Activated CD4-positive, alpha-beta T cell treated with anti-CD3 and anti-CD28 coated beads for 48 hours (primary cell): ENCODE data around the gene SPTBN1.

ENCODE experiments used
- DNase-seq: peaks from one replicate; pipeline ENCODE4 v3.0.0-alpha.2; 2020

SPTBN1 gene

DNA sequence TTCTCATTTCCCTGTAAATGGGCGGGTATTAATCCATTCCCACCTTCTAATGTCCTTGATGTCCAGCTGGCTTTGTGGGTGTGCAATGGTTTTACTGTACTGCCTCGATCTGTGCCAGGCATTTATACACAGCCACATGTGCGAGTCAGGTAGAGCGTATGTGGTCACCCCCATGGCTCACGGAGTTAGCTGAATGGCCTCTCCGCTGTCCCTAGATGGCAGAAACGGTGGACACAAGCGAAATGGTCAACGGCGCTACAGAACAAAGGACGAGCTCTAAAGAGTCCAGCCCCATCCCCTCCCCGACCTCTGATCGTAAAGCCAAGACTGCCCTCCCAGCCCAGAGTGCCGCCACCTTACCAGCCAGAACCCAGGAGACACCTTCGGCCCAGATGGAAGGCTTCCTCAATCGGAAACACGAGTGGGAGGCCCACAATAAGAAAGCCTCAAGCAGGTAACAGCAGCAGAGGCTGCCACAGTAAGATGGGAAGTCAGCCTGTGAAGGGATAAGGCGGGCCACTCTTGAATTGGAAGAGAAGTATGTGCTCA is 208.2 kb downstream of the SPTBN1 start:
- DNase-seq: no peak

- DNase-seq: peak; percentile 65
Observed at GRCh38 chr2:54665436-54665856, 209.3 kb downstream of the SPTBN1 start.

DNA sequence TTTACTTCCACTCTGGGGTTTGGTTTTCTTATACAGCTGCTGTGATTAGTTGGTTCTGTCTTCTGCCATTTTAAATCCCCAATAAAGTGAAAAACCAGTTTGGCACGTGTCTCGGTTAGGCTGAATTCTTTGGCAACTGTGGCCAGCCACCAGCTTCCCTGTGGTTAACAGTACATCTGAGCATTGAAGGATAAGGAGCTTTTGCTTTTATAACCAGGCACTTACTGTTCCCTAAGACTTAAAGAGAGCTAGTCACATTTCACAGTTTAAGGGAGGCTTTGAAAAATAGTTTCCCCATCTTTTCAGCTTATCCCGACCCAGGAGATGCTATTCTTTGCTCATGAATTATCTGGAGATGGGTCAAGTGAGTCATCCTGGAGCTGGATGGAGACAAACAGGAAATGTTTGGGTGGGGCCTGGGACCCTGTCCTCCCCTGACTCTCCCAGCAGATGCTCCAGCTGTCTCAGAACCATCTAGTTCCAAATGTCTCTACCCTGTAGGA is 210.1 kb downstream of the SPTBN1 start:
- DNase-seq: no peak

- DNase-seq: no peak
Observed at GRCh38 chr2:54666634-54667265, 210.6 kb downstream of the SPTBN1 start.

DNA sequence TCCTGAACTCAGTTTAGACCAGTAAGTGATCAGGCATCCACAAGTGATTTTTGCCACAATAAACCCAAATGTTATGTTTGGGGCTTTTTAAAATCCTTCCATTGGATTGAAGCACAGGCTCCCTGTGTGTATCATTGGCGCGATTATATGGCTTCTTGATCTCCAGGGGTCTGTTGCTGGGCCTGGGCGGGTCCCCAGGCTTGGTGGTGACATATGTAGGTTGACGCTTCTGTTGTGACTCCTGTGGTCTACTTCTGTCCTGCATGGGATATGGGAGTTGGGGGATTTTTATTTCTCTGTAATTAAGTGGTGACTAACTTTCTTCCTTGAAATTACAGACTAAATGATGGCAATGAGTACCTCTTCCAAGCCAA is 211.1 kb downstream of the SPTBN1 start:
- DNase-seq: no peak

GRCh38 chr2:54667726-54668650 is 211.9 kb downstream of the SPTBN1 start:
- no peak for DNase-seq

DNA sequence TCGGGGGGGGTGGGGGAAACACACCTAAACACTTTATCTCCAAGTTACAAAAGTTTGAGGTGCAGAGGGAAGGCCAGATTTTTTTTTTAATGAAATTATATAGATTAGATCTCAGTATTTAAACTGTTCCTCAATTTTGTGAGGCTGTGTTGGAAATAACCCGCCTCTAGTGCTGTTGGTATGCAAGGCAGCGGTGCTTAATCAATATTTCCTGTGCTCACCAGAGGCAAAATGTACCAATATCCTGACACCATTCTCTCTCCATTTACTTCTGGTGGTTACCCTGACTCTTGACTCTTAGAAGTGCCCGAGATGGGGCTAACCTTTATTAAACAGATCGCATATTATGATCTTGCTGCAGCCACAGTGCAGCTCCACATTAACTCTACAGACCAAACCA is 212.6 kb downstream of the SPTBN1 start:
- DNase-seq: no peak

DNA sequence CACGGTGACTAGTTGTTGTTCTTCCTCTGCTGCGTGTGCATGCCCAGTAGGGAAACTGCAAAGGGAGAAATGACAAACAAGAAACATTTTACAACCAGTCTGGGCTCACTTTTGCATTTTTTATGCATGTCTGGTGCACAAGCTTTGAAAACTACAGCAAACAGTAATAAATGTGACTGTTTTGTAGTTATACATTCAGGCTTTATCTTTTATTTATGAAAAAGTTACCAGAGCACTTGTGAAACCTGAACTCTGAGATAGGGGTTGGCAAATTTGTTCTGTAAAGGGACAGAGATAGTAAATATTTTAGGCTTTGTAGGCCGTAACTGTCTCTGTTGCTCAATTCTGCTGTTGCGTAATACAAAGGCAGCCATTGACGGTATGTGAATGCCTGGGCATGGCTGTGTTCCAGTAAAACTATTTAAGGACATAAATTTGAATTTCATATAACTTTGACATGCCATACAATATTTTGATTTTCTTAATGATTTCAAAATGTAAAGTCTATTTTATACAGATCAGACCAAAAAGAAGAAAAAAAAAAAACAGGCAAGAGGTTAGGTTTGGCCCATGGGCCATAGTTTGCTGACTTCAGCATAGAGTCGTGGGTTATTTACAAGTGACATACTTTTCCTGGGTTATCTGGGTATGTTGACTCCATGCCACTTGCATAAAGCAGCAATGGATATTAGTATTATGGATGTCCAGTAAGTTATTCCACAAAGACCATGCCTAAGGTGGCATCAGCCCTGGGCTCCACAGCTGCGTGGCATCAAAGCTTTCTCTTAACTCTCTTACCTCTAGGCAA is 213.8 kb downstream of the SPTBN1 start:
- DNase-seq: no peak

GRCh38 chr2:54670485-54671009 is 214.4 kb downstream of the SPTBN1 start:
- DNase-seq: no peak

GRCh38 chr2:54671010-54671409 is 214.9 kb downstream of the SPTBN1 start:
- no peak for DNase-seq

DNA sequence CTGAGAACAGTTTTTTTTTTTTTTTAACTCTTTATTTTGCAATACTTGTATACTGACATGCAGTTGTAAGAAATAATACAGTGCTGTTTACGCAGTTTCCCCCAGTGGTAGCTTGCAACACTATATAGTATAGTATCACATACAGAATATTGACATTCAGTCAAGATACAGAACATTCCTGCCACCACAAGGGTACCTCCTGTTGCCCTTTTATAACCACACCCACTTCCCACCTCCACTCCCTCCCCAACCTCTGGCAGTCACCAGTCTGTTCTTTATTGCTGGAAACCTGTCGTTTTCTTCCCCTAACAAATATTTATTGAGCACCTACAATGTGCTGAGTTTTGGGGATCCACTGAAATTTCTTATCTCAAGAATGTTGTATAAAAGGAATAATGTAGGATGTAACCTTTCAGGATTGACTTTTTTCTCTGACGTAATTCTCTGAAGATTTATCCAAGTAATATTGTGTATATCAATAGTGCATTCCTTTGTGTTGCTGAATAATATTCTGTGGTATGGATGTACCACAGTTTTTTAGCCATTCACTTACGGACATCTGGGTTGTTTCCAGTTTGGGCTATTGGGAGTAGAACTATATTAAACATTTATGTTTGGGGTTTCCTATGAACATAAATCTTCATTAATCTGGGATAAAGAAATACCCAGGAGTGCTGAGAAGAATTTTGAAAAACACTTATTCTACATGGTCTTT is 215.9 kb downstream of the SPTBN1 start:
- no peak for DNase-seq

DNA sequence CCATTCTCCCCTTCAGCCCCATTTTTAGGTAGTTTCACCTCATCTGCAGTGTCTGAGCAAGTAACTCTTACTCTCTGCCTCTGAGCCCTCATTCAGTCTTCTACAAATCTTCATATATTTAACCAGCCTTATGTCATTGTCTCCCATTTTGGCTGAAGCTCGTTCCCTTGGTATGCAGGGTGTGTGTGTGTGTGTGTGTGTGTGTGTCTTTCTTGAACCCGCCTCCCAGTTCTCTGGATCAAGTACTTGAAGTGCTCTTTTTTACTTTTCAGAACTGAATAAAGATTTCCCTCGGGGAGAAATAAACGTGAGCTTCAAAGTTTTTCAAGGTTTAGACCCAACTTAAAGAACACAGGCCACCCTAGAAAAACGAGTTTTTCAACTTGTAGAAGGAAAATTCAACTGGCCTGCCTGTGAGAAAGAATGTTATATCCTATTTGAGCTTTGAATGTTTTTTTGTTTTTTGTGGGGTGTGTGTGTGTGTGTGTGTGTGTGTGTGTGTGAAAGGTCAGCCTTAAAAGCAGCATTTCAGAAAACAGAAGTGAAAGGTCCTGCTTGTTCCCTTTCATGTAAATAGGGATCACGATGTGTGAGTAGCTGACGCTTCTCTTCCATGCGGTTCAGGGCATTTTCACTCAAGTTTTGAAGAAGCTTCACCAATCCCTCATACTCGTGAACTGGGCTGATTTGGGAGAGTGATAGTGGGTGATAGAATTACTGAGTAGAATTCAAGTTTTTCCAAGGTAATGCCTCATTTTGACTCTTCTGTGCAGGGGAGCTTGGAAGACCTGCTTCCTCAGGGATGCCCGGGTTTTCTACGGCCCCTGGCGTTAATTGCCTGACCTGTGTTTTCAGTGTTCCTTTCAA is 216.7 kb downstream of the SPTBN1 start:
- DNase-seq: no peak

GRCh38 chr2:54673501-54673998 is 217.4 kb downstream of the SPTBN1 start:
- peak; percentile 66 for DNase-seq

- no peak for DNase-seq
Observed at GRCh38 chr2:54675281-54675680, 219.2 kb downstream of the SPTBN1 start.

- no peak for DNase-seq
Observed at GRCh38 chr2:54675738-54676137, 219.6 kb downstream of the SPTBN1 start.

DNA sequence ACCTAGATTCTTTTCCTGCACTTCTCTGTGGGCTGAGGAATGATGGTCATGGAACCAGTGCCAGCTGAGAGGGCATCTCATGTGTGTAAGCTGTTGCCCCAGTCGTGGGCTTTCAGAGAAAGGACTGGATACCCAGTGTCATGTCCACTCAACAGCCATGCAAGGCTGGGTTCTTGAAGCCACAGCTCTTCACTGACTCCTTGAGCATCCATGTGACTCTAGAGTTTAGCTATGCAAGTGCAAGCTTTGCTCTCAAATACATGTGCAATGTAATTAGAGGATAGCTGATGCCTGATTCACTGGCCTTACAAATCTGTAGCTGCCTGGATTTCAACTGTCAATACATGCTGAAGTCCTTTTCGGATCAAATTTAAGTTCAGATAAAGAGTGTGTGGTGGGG is 220.5 kb downstream of the SPTBN1 start:
- no peak for DNase-seq

- no peak for DNase-seq
Observed at GRCh38 chr2:54677476-54678265, 221.5 kb downstream of the SPTBN1 start.

DNA sequence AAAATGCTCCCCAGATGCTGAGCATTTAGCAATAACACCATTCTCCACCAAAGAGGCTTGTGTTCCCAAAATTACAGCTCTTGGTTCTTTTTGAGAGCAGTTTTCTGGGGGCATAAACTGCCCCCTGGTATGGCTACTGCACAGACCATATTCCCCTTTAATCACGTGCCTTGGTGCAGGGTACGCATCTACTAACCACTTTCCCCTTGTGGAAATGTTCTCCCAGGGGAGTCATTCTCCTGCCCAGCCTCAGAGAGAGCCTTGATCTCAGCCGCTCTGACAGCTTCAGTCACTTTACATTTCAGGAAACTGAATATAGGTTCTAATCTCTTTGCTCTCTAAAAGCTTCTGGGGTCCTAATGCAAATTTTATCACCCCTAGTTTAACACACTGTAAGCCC is 222.6 kb downstream of the SPTBN1 start:
- no peak for DNase-seq

- peak; percentile 66 for DNase-seq
Observed at GRCh38 chr2:54680397-54681041, 224.4 kb downstream of the SPTBN1 start.
